ENCODE results near the gene BRPF3. TPM values are rescaled to one million over a fixed set of nuclear protein-coding genes. Genes with fewer than 3 reads are reported as not detected.

The BRPF3 gene
- polyA plus RNA-seq, 3 donors: 42.9 to 45.1 (median 43.8) TPM

- DNase-seq (ENCODE audit: low read depth in 3 of 3, low spot score in 2 of 3): no peak
Observed at GRCh38 chr6:36266913-36267644, 70.5 kb downstream of the BRPF3 start.

DNA sequence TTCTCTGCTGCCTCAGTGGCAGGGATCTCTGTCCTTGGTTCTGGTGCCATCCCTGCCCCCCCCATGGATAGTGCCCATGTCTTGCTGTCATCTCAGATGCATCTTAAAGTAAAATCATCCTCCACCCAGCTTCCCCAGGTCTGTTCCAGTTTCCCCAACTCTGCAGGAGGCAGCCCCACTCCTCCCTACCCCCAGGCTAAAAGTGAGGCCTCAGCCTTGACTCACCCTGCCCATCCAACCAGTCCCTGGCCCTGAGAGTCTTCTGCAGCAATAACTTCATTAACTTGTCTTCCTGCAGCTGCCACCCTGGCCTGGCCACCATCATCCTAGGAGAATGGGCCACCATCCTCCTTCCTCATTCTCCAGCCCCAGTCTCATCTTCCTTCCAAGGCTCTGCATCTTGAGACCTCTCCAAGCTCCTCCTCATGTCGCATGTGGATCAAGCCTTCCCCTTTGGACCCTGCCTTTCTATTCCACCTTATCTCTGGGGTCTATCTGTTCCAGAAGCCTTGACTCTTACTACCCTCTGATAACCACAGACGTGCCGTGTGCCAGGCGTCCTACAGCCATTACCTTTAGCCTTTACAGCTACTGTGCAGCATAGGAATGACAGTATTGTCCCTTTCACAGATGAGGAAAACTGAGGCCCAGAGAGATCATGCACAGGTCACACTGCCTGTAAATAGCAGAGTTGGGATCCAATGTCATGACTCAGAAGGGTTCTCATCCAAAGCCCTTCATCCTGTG lies 71.4 kb downstream of the BRPF3 start:
- no peak for DNase-seq (ENCODE audit: low read depth in 3 of 3, low spot score in 2 of 3)

DNA sequence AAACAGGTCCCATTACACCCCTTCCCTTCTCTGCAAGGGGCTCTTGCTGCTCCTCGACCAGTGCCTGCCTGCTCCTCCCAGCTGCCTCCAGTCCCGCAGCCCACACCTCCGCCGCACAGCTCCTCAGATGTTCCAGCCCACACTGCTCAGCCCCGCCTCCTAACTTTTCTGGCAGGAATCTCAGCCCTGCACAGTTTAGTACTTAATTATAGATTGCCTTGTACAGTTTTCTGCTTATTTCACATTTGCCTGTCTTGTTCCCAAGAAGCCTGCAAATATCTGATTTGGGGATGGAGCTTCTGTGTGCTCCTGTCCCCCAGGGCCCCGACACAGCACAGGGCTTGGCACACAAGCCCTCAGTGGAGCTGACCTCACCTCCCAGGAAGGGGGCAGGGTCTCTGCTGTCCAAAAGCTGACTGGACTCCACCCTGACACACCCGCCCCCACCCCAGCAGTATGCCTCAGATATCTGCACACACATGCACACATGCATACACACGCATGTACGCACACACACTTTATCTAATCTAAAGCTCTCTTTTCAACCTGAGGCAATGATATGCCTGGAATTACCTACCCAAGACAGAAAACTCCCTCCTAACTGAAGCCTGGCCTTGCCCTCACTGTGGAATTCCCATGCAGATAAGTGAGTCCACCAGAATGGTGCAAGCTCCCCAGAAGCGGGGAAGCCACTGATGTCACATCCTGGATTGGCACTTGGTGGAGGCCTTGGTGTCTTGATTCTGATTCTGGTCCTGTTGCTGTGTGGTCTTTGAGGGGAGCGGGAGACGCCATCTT lies 72.1 kb downstream of the BRPF3 start:
- no peak for DNase-seq (ENCODE audit: low read depth in 3 of 3, low spot score in 2 of 3)

- DNase-seq (ENCODE audit: low read depth in 3 of 3, low spot score in 2 of 3): no peak
Observed at GRCh38 chr6:36269834-36270705, 73.5 kb downstream of the BRPF3 start, which contains the start of gene PNPLA1. Gene PNPLA1, plus strand, starts transcription at chr6:36270060. Its CDS starts 400 bp downstream, at chr6:36270460.

GRCh38 chr6:36272234-36272633 lies 75.7 kb downstream of the BRPF3 start:
- DNase-seq (ENCODE audit: low read depth in 3 of 3, low spot score in 2 of 3): no peak

DNA sequence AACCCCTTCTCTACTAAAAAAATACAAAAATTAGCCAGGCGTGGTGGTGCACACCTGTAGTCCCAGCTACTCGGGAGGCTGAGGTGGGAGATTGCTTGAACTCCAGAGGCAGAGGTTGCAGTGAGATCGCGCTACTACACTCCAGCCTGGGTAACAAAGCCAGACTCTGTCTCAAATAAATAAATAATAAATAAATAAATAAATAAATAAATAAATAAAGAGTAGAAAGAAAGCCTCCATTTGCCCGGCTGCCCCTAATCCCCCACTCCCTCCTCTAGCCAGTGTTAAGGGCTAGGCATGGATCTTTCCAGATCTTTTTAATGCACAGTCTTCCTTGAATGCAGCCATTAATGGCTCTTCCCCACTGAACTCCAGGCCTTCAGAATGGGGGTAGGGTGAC lies 76.5 kb downstream of the BRPF3 start:
- DNase-seq (ENCODE audit: low read depth in 3 of 3, low spot score in 2 of 3): no peak

DNA sequence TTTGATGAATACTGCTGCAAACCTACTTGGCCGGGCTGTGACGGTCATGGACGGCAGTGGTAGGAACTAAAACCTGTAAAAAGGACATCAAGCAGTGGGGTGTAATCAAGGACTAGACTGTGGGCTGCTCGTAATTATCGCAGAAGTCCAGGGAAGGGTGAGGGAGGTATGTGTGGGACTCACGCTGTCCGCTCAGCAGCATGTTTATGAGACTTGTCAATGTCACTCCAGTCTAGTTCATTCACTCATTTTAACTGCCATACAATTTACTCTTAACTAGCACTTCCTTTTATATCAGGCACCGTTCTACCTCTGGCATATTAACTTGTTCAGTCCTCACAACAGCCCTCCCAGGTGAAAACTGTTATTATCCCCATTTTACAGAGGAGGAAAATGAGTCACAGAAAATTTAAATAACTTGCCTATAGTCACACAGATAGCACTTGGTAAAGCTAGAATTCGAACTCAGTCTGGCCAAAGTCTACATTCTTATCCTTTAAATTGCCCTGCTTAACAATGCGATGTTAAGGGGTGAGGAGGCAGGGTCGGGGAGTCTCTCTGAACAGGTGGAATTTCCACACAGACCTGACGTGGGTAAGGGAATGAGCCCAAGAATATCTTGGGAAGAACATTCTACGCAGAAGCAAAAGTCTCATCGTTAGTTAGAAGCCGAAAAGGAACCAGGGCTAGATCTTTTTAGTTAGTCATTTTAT lies 77.4 kb downstream of the BRPF3 start:
- DNase-seq (ENCODE audit: low read depth in 3 of 3, low spot score in 2 of 3): no peak

- DNase-seq (ENCODE audit: low read depth in 3 of 3, low spot score in 2 of 3): no peak
Observed at GRCh38 chr6:36276581-36277536, 80.3 kb downstream of the BRPF3 start.

- no peak for DNase-seq (ENCODE audit: low read depth in 3 of 3, low spot score in 2 of 3)
Observed at GRCh38 chr6:36277946-36278470, 81.5 kb downstream of the BRPF3 start.

DNA sequence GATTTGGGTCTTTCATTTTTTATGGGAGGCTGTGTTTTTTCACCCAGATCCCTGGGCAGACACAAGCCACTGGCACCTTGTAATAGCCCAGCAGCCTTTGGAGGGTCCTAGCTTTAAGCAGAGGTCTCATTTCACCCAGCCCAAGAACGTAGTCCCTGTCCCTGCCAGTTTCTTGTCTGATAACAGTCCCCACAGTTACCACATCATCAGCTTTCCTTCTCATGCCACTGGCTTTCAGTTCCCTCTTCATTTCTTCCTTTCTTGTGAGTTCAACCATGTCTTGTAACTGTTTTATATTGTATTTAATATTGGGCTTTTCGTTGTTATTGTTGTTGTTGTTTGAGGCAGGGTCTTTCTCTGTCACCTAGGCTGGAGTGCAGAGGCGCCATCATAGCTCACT lies 83.9 kb downstream of the BRPF3 start:
- no peak for DNase-seq (ENCODE audit: low read depth in 3 of 3, low spot score in 2 of 3)

GRCh38 chr6:36280983-36281382 lies 84.4 kb downstream of the BRPF3 start:
- no peak for DNase-seq (ENCODE audit: low read depth in 3 of 3, low spot score in 2 of 3)

Other genes with a start within 250 kb of the BRPF3 start
- gene SLC26A8, start 172.1 kb upstream of the BRPF3 start, polyA plus RNA-seq (ENCODE audit: insufficient read length in 3 of 3): under 1 TPM; 0.27 to 0.67 (median 0.32) TPM
- 10 to 100 TPM; 54.4 to 57.7 (median 54.5) TPM for gene MAPK14, start 168.9 kb upstream of the BRPF3 start, polyA plus RNA-seq (ENCODE audit: insufficient read length in 3 of 3)
- 10 to 100 TPM; 18.7 to 23.2 (median 20.0) TPM for gene MAPK13, start 66.2 kb upstream of the BRPF3 start, polyA plus RNA-seq (ENCODE audit: insufficient read length in 3 of 3)
- 1 to 10 TPM; 2.1 to 3.1 (median 3.0) TPM for gene PNPLA1, start 73.3 kb downstream of the BRPF3 start, polyA plus RNA-seq (ENCODE audit: insufficient read length in 3 of 3)
- under 1 TPM; 0.19 to 0.35 (median 0.20) TPM for gene BNIP5, start 140.1 kb downstream of the BRPF3 start, polyA plus RNA-seq (ENCODE audit: insufficient read length in 3 of 3)
- gene ETV7, start 190.9 kb downstream of the BRPF3 start, polyA plus RNA-seq (ENCODE audit: insufficient read length in 3 of 3): under 1 TPM in 2 of 3 donors, not detected in 1; 0.08 to 0.11 TPM
- under 1 TPM in 1 of 3 donors, not detected in 2; 0.10 TPM for gene PXT1, start 246.1 kb downstream of the BRPF3 start, polyA plus RNA-seq (ENCODE audit: insufficient read length in 3 of 3)
- gene KCTD20, start 246.3 kb downstream of the BRPF3 start, polyA plus RNA-seq (ENCODE audit: insufficient read length in 3 of 3): 10 to 100 TPM; 51.1 to 53.0 (median 52.0) TPM

Data from right renal cortex interstitium (tissue), 3 donors.